Mesenchymal stem cell (in vitro differentiated cells and primary cell): Measurements from ENCODE around the gene ATP12A.

Experiments used
- DNase-seq: peaks from one replicate; pipeline ENCODE4 v3.0.0-alpha.2; 2013
- H2AFZ ChIP-seq: one replicate; pipeline ENCODE4 v1.6.1; 2013; ENCODE audit warnings: low read depth, mild to moderate bottlenecking, control low read depth, inconsistent platforms, low read length, moderate library complexity
- H2AK5ac ChIP-seq: 2 replicates; pipeline ENCODE4 v1.6.1; 2013; ENCODE audit warnings: low read length, moderate library complexity, mild to moderate bottlenecking, inconsistent platforms; ENCODE audit not compliant: severe bottlenecking
- H2BK120ac ChIP-seq: one replicate; pipeline ENCODE4 v1.6.1; 2013; ENCODE audit warnings: low read depth, mild to moderate bottlenecking, inconsistent platforms, low read length, moderate library complexity
- H2BK12ac ChIP-seq, 2 experiments: one replicate each; pipeline ENCODE4 v1.6.1; 2013; ENCODE audit warnings: inconsistent platforms in 2 of 2, low read length in 2 of 2, mild to moderate bottlenecking in 2 of 2, moderate library complexity in 2 of 2, control low read depth in 1 of 2
- H2BK15ac ChIP-seq: one replicate; pipeline ENCODE4 v1.6.1; 2013; ENCODE audit warnings: mild to moderate bottlenecking, low read depth, inconsistent platforms; ENCODE audit not compliant: poor library complexity, severe bottlenecking
- H2BK5ac ChIP-seq: 2 replicates; pipeline ENCODE4 v1.6.1; 2013; ENCODE audit warnings: low read depth, mild to moderate bottlenecking, low read length, control low read depth, inconsistent platforms; ENCODE audit not compliant: poor library complexity, severe bottlenecking
- H3K14ac ChIP-seq, 2 experiments: one replicate each; pipeline ENCODE4 v1.6.1; 2013; ENCODE audit warnings: inconsistent platforms in 2 of 2, low read length in 2 of 2, control low read depth in 1 of 2, mild to moderate bottlenecking in 1 of 2, moderate library complexity in 1 of 2
- H3K18ac ChIP-seq, 2 experiments: one replicate each; pipeline ENCODE4 v1.6.1; 2013; ENCODE audit warnings: inconsistent platforms in 2 of 2, low read length in 2 of 2, control low read depth in 1 of 2, low read depth in 1 of 2, mild to moderate bottlenecking in 1 of 2
- H3K23ac ChIP-seq, 2 experiments: one replicate each; pipeline ENCODE4 v1.6.1; 2013; ENCODE audit warnings: inconsistent platforms in 2 of 2, low read length in 2 of 2, mild to moderate bottlenecking in 2 of 2, moderate library complexity in 2 of 2, control low read depth in 1 of 2
- H3K27ac ChIP-seq: 2 replicates; pipeline ENCODE4 v1.5.1; 2013; ENCODE audit warnings: mild to moderate bottlenecking, moderate library complexity, low read length, control low read depth, inconsistent platforms; ENCODE audit not compliant: poor library complexity, severe bottlenecking
- H3K27me3 ChIP-seq, 2 experiments: 2 replicates each; pipeline versions ENCODE4 v1.6.1 to v1.7.0; 2013; ENCODE audit warnings: low read length in 2 of 2, mild to moderate bottlenecking in 2 of 2, moderate library complexity in 2 of 2, control low read depth in 1 of 2, inconsistent platforms in 1 of 2; ENCODE audit not compliant: control insufficient read depth in 1 of 2, insufficient read depth in 1 of 2
- H3K36me3 ChIP-seq, 2 experiments: 2 replicates each; pipeline versions ENCODE4 v1.6.1 to v1.7.0; 2013; ENCODE audit warnings: low read length in 2 of 2, control low read depth in 1 of 2, inconsistent platforms in 1 of 2, low read depth in 1 of 2, mild to moderate bottlenecking in 1 of 2; ENCODE audit not compliant: insufficient read depth in 2 of 2, control insufficient read depth in 1 of 2
- H3K4ac ChIP-seq, 2 experiments: one replicate each; pipeline ENCODE4 v1.6.1; 2013; ENCODE audit warnings: inconsistent platforms in 2 of 2, low read length in 2 of 2, mild to moderate bottlenecking in 2 of 2, moderate library complexity in 2 of 2, control low read depth in 1 of 2, low read depth in 1 of 2
- H3K4me1 ChIP-seq: 2 replicates; pipeline ENCODE4 v1.6.1; 2013; ENCODE audit warnings: low read depth, low read length, control low read depth; ENCODE audit not compliant: control insufficient read depth, insufficient read depth
- H3K4me2 ChIP-seq: 2 replicates; pipeline ENCODE4 v1.6.1; 2013; ENCODE audit warnings: low read length, mild to moderate bottlenecking, inconsistent platforms; ENCODE audit not compliant: poor library complexity, severe bottlenecking
- H3K4me3 ChIP-seq, 2 experiments: 2 replicates each; pipeline versions ENCODE4 v1.5.1 to v1.7.0; 2013; ENCODE audit warnings: low read length in 2 of 2, mild to moderate bottlenecking in 2 of 2, control low read depth in 1 of 2, low read depth in 1 of 2; ENCODE audit not compliant: insufficient read depth in 1 of 2
- H3K79me1 ChIP-seq: replicated peaks from 2 replicates; pipeline ENCODE4 v1.6.1; 2013; ENCODE audit warnings: mild to moderate bottlenecking, control low read depth, low read length, inconsistent platforms; ENCODE audit not compliant: poor library complexity, severe bottlenecking
- H3K9ac ChIP-seq: 2 replicates; pipeline ENCODE4 v1.7.0; 2013; ENCODE audit warnings: mild to moderate bottlenecking, low read length, moderate library complexity
- H3K9me3 ChIP-seq: 2 replicates; pipeline ENCODE4 v1.7.0; 2013; ENCODE audit warnings: mild to moderate bottlenecking, low read length; ENCODE audit not compliant: control insufficient read depth
- H4K8ac ChIP-seq: one replicate; pipeline ENCODE4 v1.6.1; 2013; ENCODE audit warnings: inconsistent platforms, mild to moderate bottlenecking, low read length, moderate library complexity
- H4K91ac ChIP-seq: one replicate; pipeline ENCODE4 v1.6.1; 2013; ENCODE audit warnings: mild to moderate bottlenecking, low read length, inconsistent platforms
- WGBS: methylation state at CpG from one replicate; pipeline ENCODE4 v1.1.7; 2013; ENCODE audit warnings: mixed read lengths; 5-methylcytosine and 5-hydroxymethylcytosine counted together

ATP12A gene

GRCh38 chr13:24659239-24659638, 21.0 kb upstream of the ATP12A start:
- H2BK120ac ChIP-seq, result no peak overlapping the region
- peaks cover 6 to 7% of the 10 kb centered on the region in 2 experiments for H3K27me3 ChIP-seq
- H4K91ac ChIP-seq, result no peak overlapping the region
- H3K4me1 ChIP-seq, result no peaks in the 10 kb centered on the region
- no peak overlapping the region for H3K27ac ChIP-seq
- H4K8ac ChIP-seq, result no peak overlapping the region
- no peak overlapping the region for H2AFZ ChIP-seq
- no peak overlapping the region for H3K4ac ChIP-seq
- H3K9ac ChIP-seq, result no peak overlapping the region
- H2BK12ac ChIP-seq, result no peak overlapping the region
- no peak overlapping the region for H2AK5ac ChIP-seq
- H3K4me2 ChIP-seq, result no peak overlapping the region
- H3K18ac ChIP-seq, result no peak overlapping the region
- no peaks in the 10 kb centered on the region for H3K79me1 ChIP-seq
- no peaks in the 10 kb centered on the region for H3K36me3 ChIP-seq
- no peaks in the 10 kb centered on the region for H3K9me3 ChIP-seq
- no peak for DNase-seq
- no peak overlapping the region for H2BK15ac ChIP-seq
- no peak overlapping the region for H3K14ac ChIP-seq
- no peak overlapping the region for H2BK5ac ChIP-seq
- no peak overlapping the region for H3K23ac ChIP-seq
- WGBS, result 82% methylated on average over 2 of the region's 3 CpGs
- no peak overlapping the region for H3K4me3 ChIP-seq

DNA sequence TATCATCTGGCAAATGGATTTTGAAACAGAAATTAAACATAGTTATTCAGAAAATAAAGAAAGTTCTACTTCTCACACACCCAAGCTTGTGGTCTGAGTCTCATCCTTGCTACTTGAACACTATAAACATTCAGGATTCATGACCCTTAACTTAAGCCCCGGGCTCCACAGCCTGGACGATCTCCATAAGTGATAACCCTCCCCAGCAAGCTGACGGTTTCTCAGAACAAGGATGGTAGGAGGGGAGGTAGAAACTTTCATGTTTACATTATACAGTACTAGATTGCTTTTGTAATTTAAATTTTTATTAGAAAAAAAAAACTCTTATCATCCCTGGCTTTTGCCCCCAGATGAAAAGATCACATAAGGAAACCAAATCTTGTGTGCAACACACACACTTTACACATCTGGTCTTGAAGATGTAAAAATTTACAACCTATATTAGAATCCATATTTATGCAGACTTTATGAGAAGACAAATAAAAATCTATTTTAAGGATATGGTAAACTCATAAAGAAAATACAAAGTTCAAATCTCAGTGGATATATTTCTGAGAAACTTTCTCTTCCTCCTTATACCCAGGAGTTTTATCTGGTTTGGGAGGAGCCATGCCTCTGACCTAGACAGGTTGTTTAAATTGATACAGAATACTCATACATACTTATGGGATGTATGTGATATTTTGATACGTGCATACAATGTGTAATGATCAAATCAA, 20.0 kb upstream of the ATP12A start:
- Histone ChIP-seq H2AFZ (no peak overlapping the region), H3K4me2 (no peak overlapping the region), H4K8ac (no peak overlapping the region), H3K36me3 (no peaks in the 10 kb centered on the region), H3K4ac (no peak overlapping the region), H3K4me3 (no peak overlapping the region), H2BK5ac (no peak overlapping the region), H3K23ac (no peak overlapping the region), H2BK120ac (no peak overlapping the region), H3K27ac (no peak overlapping the region), H2AK5ac (no peak overlapping the region), H3K9ac (no peak overlapping the region), H3K27me3 (peaks cover 6 to 7% of the 10 kb centered on the region in 2 experiments), H2BK15ac (no peak overlapping the region), H3K18ac (no peak overlapping the region), H3K9me3 (no peaks in the 10 kb centered on the region), H2BK12ac (no peak overlapping the region), H3K4me1 (no peaks in the 10 kb centered on the region), H3K14ac (no peak overlapping the region), H4K91ac (no peak overlapping the region), H3K79me1 (no peaks in the 10 kb centered on the region)
- no CpG with 5 or more reads among the region's 4 CpGs for WGBS
- peak; percentile 29 for DNase-seq

DNA sequence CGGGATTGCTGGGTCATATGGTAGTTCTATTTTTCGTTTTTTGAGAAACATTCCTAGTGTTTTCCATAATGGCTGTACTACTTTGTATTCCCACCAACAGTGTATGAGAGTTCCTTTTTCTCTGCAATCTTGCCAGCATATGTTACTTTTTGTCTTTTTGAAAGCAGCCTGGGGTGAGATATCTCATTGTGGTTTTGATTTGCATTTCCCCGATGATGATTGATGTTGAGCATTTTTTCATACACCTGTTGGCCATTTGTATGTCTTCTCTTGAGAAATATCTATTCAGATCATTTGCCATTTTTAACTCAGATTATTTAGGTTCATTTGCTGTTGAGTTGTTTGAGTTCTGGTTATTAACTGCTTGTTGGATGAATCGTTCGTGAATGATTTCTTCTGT, 18.5 kb upstream of the ATP12A start:
- no peaks in the 10 kb centered on the region for H3K36me3 ChIP-seq
- no peaks in the 10 kb centered on the region for H3K9me3 ChIP-seq
- peaks cover 6 to 7% of the 10 kb centered on the region in 2 experiments for H3K27me3 ChIP-seq
- H2BK120ac ChIP-seq, result no peak overlapping the region
- H3K4me3 ChIP-seq, result no peak overlapping the region
- no peak overlapping the region for H3K4me2 ChIP-seq
- H3K23ac ChIP-seq, result no peak overlapping the region
- no peak overlapping the region for H3K27ac ChIP-seq
- no peaks in the 10 kb centered on the region for H3K79me1 ChIP-seq
- no peak for DNase-seq
- no peak overlapping the region for H2AK5ac ChIP-seq
- no peak overlapping the region for H3K4ac ChIP-seq
- H4K8ac ChIP-seq, result no peak overlapping the region
- H4K91ac ChIP-seq, result no peak overlapping the region
- WGBS, result 100% methylated on average over 2 of the region's 5 CpGs
- H2BK12ac ChIP-seq, result no peak overlapping the region
- H2BK5ac ChIP-seq, result no peak overlapping the region
- H3K18ac ChIP-seq, result no peak overlapping the region
- H3K14ac ChIP-seq, result no peak overlapping the region
- no peak overlapping the region for H2AFZ ChIP-seq
- no peak overlapping the region for H3K9ac ChIP-seq
- no peaks in the 10 kb centered on the region for H3K4me1 ChIP-seq
- H2BK15ac ChIP-seq, result no peak overlapping the region

GRCh38 chr13:24662195-24663088, 17.8 kb upstream of the ATP12A start:
- no peak overlapping the region for H3K4me3 ChIP-seq
- H2BK5ac ChIP-seq, result no peak overlapping the region
- no peak overlapping the region for H3K23ac ChIP-seq
- no peak overlapping the region for H2BK15ac ChIP-seq
- H3K36me3 ChIP-seq, result no peaks in the 10 kb centered on the region
- peaks cover 6 to 7% of the 10 kb centered on the region in 2 experiments for H3K27me3 ChIP-seq
- no peak overlapping the region for H4K8ac ChIP-seq
- H2AK5ac ChIP-seq, result no peak overlapping the region
- no peak overlapping the region for H4K91ac ChIP-seq
- no peak overlapping the region for H3K9ac ChIP-seq
- no peaks in the 10 kb centered on the region for H3K4me1 ChIP-seq
- H3K27ac ChIP-seq, result no peak overlapping the region
- H3K9me3 ChIP-seq, result no peaks in the 10 kb centered on the region
- H2AFZ ChIP-seq, result no peak overlapping the region
- DNase-seq, result no peak
- no peak overlapping the region for H2BK120ac ChIP-seq
- H3K79me1 ChIP-seq, result no peaks in the 10 kb centered on the region
- no peak overlapping the region for H3K18ac ChIP-seq
- H2BK12ac ChIP-seq, result no peak overlapping the region
- 83% methylated on average over 2 of the region's 2 CpGs for WGBS
- H3K4me2 ChIP-seq, result no peak overlapping the region
- no peak overlapping the region for H3K14ac ChIP-seq
- H3K4ac ChIP-seq, result no peak overlapping the region
